Skin of body (tissue), 2 donors: ENCODE results near the gene OR10V1. TPM values are rescaled to one million over a fixed set of nuclear protein-coding genes. Genes with fewer than 3 reads are reported as not detected.
A peak's percentile ranks its signal among the peaks of the same experiment; 100 is the strongest.
"Not testable (repeated sequence)": the region's sequence is repeated elsewhere in the genome, so short reads cannot be mapped to it uniquely, and the experiment has no call there.

Experiments
- DNase-seq: peaks from one replicate; lab custom pipeline; 2025; lab: John Stamatoyannopoulos, UW
- total RNA-seq: library from RNA; depleted of rRNA; stranded (reverse); fragments of >200 nt; gene quantifications from one replicate; pipeline ENCODE4 v1.2.3, GENCODE V29; 2014

OR10V1 gene
- total RNA-seq, 1 donor from 2014 or later = not detected

DNA sequence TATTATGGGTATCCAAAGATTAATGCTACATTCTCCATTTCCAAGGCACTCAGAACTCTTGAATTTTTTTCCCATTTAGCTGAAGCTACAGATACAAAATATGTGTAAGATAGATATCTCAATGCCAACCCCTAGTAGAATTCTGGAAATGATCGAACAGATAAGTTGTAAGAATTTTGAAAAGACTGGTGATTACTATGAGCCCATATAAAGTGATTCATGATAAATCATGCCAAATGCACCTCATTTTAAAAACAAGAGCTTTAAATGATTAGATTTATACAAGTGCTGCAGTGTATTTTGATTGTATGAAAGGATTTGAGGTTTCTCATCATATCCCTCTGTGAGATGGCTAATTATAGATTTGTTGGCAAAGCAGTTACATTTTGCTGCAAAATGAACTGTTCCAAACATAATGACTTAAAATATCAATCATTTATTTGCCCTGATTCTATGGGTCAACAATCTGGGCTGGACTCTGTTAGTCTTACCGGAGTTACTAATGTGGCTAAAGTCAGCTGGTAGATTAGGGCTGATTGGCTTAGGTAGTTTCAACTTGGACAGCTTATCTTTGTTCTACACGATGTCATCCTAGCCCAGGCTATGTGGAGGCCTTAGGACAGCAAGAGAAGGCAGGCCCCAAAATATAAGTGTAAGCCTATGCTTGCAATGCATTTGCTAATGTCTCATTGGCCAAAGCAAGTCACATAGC lies 3.4 kb downstream of the OR10V1 start:
- DNase-seq = no peak

DNA sequence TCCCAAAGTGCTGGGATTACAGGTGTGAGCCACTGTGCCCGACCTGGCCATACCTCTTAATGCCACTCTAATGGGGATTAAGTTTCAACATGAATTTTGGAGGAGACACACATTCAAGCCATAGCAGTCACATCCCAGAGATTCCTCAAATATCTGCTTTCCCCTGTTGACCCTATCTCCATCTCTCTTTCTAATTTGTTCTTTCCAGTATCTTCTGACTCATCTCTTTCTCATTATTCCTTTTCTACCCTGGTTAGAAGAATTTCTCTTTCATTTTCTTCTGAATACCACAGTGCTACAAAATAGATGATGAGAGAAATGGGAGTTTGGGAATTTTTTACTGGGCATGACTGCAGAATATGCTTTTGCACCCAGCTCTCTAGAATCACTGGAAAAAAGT lies 5.1 kb downstream of the OR10V1 start:
- no peak for DNase-seq

DNA sequence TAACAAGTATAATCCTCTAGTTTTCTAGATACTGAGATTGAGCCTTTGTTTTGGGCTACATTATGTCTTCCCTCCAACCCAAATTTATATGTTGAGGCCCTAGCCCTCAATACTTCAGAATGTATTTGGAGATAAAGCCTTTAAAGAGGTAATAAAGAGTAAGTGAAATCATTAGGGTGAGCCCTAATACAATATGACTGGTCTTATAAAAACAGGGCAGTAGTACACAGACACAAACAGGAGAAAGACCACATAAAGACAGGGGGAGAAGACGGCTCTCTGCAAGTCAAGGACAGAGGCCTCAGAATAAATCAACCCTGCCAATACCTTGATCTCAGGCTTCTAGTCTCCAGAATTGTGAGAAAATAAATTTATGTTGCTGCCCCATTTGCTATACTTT lies 6.3 kb downstream of the OR10V1 start:
- DNase-seq = no peak

DNA sequence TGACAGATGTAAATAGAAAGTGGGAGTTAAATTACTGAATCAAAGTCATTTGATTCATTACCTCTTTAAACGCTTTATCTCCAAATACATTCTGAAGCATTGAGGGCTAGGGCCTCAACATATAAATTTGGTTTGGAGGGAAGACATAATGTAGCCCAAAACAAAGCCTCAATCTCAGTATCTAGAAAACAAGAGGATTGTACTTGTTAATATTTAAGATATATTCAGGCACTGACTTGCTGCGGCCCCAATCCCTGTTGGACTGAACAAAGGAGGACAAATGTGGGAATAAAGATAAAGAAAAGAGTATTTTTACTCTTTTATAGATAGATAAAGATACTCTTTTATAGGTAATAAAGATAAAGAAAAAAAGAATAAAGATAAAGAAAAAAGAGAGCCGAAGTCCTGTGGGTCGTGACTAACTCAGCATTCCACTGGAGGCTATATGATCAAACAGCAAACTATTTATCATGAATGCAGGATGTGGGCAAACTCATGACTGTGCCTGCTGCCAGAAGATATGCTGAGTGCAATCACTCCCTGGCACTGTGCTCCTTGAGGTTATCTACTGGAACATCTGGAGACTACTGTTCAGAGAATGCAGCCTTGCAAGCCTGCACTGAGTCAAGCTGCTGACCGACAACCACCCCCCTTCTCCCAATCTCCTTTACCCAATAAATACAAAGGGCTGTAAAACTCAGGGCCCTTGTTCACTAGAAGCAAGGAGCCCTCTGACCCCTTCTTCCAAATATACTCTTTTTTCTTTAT lies 6.9 kb downstream of the OR10V1 start:
- no peak for DNase-seq

DNA sequence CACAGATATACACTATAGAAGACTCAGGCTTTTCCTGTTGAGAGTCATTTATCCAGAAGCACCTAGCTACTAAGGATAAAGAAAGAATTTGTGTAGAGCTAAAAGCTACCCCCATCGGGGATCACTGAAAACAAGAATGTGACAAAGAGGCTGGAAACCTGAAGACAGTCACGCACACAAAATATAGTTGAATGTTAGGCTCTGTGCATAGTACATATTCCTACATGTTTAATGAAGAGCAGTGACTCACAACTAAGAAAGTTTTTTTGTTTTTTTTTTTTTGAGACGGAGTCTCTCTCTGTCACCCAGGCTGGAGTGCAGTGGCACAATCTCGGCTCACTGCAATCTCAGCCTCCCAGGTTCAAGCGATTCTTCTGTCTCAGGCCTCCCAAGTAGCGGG lies 8.4 kb downstream of the OR10V1 start:
- no peak for DNase-seq

DNA sequence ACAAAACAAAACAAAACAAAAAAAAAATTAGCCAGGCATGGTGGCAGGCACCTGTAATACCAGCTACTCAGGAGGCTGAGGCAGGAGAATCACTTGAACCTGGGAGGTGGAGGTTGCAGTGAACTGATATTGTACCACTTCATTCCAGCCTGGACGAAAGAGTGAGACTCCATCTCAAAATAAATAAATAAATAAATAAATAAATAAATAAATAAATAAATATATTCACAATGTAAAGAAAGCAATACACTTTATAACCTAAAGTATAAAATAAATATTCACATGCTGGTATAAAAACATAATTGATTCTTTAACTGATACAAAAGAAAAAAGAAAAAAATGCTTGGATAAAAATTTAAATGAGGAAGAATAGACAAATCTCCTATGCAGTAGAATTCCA lies 10.1 kb downstream of the OR10V1 start:
- DNase-seq = not testable (repeated sequence)

DNA sequence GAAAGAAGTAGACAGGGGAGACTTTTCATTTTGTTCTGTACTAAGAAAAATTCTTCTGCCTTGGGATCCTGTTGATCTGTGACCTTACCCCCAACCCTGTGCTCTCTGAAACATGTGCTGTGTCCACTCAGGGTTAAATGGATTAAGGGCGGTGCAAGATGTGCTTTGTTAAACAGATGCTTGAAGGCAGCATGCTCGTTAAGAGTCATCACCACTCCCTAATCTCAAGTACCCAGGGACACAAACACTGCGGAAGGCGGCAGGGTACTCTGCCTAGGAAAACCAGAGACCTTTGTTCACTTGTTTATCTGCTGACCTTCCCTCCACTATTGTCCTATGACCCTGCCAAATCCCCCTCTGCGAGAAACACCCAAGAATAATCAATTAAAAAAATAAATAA lies 13.5 kb downstream of the OR10V1 start:
- not testable (repeated sequence) for DNase-seq

DNA sequence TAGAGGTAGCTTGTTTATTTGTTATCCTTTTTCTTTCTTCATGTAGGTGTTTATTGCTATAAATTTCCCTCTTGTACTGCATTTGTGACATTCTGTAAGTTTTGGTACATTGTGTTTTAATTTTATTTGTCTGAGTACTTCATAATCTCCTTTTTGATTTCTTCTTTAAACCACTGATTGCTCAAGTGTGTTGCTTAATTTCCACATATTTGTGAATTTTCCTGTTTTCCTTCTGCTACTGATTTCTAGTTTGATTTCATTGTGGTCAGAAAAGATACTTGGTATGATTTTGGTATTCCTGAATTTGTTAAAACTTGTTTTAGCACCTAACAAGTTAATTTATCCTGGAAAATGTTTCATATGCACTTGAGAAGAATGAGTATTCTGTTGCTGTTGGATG lies 15.1 kb downstream of the OR10V1 start:
- DNase-seq = no peak

DNA sequence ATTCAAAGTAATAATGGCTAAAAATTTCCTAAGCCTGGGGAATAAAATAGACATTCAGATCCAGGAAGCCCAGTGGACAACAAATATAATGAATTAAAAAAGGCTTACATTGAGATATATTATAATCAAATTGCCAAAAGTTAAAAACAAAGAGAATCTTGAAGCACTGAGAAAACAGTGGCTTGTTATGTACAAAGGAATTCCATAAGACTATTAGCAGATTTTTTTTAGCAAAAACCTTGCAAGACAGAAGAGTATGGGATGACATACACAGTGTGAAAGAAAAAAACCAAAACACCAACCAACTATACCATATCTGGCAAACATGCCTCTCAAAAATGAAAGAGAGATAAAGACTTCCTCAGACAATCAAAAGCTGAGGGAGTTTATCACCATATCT lies 20.7 kb downstream of the OR10V1 start:
- no peak for DNase-seq

DNA sequence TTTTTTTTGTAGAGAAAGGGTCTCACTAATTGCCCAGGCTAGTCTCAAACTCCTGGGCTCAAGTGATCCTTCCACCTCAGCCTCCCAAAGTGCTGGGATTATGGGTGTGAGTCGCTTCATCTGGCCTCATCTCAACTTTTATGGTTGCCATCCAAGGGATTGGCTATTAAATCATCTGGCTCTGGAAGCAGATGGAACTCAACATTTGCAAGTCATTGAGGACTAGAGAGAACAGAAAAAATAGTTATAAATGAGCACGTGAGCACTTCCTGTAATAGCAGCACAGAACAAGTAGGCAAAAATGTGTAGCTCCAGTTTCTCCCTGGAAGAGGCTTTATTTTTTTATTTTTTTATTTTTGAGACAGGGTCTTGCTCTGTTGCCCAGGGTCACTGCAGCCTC lies 22.5 kb downstream of the OR10V1 start:
- DNase-seq = no peak

DNA sequence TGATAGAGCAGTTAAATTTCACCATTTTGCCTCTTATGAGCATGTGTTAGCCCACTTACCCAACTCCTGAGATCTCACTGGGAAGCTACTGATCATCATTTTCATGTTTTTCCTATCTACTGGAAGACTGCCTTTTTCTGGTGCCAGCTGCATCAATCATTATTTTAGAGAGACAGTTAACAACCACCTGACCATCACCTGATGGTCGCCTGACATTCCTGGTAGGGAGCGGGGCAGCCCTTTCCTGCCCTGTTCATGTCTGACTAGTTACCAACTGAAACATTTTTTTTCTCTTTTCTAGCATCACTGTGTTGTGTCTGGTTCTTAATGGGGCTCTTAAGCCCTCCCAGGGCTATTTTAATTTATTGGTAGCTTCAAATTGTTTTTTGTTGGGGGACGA lies 24.6 kb downstream of the OR10V1 start:
- no peak for DNase-seq

DNA sequence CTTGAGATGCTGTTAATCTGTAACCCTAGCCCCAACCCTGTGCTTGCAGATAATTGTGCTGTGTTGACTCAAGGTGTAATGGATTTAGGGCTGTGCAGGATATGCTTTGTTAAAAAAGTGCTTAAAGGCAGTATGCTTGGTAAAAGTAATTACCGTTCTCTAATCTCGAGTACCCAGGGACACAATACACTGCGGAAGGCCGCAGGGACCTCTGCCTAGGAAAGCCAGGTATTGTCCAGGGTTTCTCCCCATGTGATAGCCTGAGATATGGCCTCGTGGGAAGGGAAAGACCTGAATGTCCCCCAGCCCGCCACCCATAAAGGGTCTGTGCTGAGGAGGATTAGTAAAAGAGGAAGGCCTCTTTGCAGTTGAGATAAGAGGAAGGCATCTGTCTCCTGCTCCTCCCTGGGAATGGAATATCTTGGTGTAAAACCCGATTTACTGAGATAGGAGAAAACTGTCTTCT lies 32.4 kb downstream of the OR10V1 start:
- not testable (repeated sequence) for DNase-seq

DNA sequence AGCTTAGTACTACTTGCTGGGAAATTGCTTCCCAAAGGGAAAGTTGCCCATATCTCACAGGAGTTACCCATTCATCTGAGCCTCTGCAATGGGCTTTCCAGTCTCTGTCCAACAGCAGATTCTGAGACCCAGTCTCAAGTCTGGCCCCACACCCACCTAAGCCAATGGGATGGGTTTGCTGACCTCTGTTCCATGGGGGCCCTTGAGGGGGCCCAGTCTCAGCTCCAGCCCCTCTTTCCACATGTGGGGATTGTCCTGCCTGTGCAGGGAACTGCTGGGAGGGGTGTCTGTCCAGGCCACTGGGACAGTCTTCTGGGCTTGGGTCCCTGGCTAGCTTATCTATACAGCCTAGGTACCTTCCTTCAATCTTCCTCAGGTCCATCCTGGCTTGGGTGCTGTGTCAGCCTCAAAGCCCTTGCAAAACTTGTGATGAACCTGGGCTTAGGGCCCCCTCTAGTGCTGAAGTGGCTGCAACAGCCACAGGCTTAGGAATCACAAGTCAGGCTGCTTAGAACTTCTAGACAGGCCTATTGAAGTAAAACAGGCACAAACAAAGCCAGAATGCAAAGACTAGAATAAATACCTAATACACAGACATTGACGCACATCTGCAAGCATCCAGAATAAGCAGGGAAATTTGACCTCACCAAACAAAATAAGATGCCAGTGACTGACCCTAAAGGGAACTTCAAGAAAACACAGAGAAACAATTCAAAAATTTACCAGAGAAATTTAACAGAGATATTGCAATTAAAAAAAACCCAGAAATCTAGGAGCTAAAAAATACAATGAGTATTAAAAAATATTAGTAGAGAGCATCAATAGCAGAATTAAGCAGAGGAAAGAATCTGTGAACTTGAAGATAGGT lies 33.1 kb downstream of the OR10V1 start:
- DNase-seq = peak; percentile 6

DNA sequence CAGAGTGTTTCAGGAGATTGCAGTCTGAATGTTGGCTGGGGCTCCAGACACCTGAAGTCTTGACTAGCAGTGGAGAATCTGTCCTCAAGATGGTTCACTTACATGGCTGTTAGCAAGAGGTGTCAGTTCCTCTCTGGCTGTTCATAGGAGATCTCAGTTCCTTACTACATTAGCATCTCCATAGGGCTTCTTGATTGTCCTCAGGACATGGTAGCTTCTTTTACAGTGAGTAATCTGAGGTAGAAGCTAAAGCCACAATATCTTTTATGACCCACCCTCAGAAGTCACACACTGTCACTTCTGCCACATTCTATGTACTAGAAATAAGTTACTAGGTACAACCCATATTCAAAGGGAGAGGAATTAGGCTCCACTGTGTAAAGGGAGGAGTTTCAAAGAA lies 34.3 kb downstream of the OR10V1 start:
- DNase-seq = no peak

DNA sequence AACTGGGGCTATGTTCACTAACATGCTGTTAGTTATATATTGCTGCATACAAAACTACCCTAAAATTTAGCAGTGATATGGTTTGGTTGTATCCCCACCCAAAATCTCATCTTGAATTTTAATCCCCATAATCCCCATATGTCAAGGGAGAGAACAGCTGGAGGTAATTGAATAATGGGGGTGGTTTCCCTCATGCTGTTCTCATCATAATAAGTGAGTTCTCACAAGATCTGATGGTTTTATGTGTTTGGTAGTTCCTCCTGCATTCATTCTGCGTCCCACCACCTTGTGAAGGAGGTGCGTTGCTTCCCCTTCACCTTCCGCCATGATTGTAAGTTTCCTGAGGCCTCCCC lies 34.9 kb downstream of the OR10V1 start:
- no peak for DNase-seq

DNA sequence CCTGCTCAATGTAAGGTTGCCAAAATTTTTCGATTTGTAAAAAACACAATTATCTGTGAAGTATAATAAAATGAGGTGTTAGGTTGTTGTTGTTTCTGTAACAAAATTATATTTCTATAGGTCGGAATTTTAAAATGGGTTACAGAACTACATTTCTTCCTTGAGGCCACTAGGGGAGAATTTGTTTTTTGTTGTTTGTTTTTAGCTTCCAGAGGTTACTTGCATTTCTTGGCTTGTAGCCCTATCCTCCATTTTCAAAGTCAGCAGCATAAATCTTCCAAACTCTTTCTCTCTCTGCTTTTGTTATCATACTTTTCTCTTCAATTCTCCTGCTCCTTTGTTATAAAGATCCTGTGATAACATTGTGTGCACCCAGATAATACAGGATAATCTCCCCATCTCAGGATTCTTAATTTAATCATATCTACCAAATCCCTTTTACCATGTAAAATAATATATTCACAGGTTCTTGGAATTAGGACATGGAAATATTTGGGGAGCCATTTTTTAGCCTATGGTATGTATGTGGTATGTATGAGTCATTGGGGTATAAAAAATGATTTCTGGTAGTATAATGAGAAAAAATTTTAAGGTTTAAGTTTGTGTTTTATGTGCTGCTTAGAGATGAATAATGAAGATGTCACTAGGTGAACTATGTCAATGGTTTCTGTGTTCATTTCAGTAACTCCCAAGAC lies 35.4 kb downstream of the OR10V1 start:
- no peak for DNase-seq

DNA sequence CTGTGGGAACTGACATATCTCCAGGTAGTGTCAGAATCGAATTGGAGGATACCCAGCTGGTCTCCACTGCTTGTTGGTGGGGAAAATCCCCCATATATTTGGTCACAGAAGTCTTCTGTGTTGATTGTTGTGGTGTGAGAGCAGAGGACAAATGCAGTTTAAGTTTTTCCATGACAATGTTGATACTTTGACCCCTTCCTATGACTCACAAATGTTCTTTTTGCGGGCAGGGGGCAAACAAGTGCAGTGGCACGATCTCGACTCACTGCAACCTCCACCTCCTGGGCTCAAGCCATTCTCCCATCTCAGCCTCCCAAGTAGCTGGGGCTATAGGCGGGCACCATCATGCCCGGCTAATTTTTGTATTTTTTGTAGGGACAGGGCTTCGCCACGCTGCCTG lies 37.4 kb downstream of the OR10V1 start:
- no peak for DNase-seq

DNA sequence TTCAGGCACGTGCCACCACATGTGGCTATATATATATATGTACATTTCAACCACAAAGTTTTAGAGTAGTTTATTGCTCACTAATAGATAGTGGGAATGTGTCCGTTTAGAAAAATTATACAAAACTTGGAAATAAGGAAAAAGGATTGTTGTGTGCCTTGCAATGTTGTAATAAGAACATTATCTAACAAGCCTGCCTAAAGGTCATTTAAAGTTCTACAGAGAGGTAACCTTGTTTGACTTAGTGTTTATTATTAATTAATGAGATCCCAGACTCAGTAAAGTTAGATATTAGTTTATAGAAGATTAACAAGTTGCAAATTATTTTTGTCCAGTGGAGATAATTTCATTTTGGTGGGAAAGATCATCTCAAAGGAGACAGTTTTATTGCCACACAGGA lies 39.4 kb downstream of the OR10V1 start:
- no peak for DNase-seq

DNA sequence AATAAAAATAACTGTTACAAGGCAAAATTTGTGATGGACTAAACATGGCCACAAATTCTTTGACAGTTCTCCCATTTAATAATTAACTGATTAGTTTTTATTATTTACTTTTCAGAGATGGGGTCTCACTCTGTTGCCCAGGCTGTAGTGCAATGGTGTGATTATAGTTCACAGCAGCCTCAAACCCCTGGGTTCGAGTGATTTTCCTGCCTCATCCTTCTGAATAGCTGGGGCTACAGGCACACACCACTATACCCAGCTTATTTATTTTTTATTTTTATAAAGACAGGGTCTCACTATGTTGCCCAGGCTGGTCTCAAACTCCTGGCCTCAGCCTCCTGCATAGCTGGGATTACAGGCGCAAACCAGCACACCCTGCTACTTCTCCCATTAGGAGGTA lies 40.4 kb downstream of the OR10V1 start:
- no peak for DNase-seq

DNA sequence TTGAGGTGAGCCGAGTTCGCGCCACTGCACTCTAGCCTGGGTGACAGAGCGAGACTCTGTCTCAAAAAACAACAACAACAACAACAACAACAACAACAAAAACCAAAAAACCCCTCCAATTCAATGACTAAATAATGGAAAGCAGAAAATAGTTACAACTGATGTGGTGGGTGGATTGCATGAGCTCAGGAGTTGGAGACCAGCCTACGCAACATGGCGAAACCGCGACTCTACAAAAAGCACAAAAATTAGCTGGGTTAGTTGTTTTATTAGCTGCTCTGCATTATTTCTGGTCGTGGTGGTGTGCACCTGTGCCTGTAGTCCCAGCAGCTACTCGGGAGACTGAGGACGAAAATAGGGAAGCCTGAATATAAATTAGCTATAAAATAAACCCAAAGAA lies 42.2 kb downstream of the OR10V1 start:
- DNase-seq = no peak

DNA sequence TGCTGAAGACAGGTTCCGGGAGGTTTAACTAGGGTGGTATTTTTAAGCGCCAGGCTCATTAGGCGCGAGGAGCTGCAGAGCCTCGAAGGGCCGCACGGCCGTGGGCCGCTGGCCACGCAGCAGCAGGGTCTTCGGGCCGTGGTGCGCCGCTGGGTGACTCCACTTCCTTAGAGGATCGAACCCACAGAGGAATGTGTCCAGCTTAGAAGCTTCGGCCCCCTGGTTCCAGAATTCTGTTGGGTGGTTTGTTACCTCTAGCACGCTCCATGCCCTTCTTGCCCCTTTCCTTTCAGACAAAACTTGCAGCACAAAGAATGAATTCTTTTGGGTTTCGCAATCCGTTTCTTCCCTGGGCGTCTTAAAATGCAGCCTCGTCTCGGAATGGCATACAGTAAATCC lies 44.0 kb downstream of the OR10V1 start:
- DNase-seq = peak; percentile 58
